ENCODE measurements around the gene PMFBP1. TPM values are rescaled to one million over a fixed set of nuclear protein-coding genes. Genes with fewer than 3 reads are reported as not detected.

PMFBP1 gene
- total and polyA plus RNA-seq, 2 experiments from 2014 or later: 2.6 to 3.3 TPM

- Histone ChIP-seq H3K9me2 (ENCODE audit: insufficient read depth) (no peaks in the 10 kb centered on the region), H3K36me3 (ENCODE audit: insufficient read depth) (no peaks in the 10 kb centered on the region), H3K4me3 (no peak overlapping the region), H3K27me3 (ENCODE audit: insufficient read depth) (no peaks in the 10 kb centered on the region), H3K27ac (ENCODE audit: low read depth) (no peak overlapping the region), H2AFZ (no peak overlapping the region), H4K20me1 (replicated peaks; ENCODE audit: insufficient read depth) (no peaks in the 10 kb centered on the region), H3K4me1 (ENCODE audit: insufficient read depth) (no peaks in the 10 kb centered on the region), H3F3A (replicated peaks; ENCODE audit: low read depth) (no peaks in the 10 kb centered on the region), H3K4me2 (no peak overlapping the region), H3K79me2 (replicated peaks; ENCODE audit: insufficient read depth) (no peaks in the 10 kb centered on the region)
- Mint-ChIP-seq H3K4me3 (no peak overlapping the region), H3K36me3 (ENCODE audit: low read depth) (no peaks in the 10 kb centered on the region; the same call in 2 of the 3 replicates), H3K4me1 (no peaks in the 10 kb centered on the region; the same call in 2 of the 3 replicates), H3K9me3 (peaks cover 8% of the 10 kb centered on the region), H3K27ac (no peak overlapping the region), H3K27me3 (ENCODE audit: insufficient read depth, low read depth, poor library complexity) (no peaks in the 10 kb centered on the region)
- TF ChIP-seq CREB1 (CRISPR knock-in tag; IDR thresholded peaks at IDR 0.05; ENCODE audit: low read depth) (no peak), REST (IDR thresholded peaks at IDR 0.05; ENCODE audit: unreplicated experiment) (no peak), EZH2 (IDR thresholded peaks at IDR 0.05; ENCODE audit: low read depth, unreplicated experiment) (no peak), POLR2AphosphoS5 (IDR thresholded peaks at IDR 0.05; ENCODE audit: low read depth) (no peak), STAT1 (IDR thresholded peaks at IDR 0.05; ENCODE audit: unreplicated experiment) (no peak), EZH2phosphoT487 (IDR thresholded peaks at IDR 0.05; ENCODE audit: unreplicated experiment) (no peak), NANOG (IDR thresholded peaks at IDR 0.05; ENCODE audit: borderline replicate concordance) (no peak), ZNF114 (CRISPR knock-in tag; IDR thresholded peaks at IDR 0.05) (no peak), ZNF331 (CRISPR knock-in tag; IDR thresholded peaks at IDR 0.05; ENCODE audit: low read depth) (no peak), ZNF462 (CRISPR knock-in tag; IDR thresholded peaks at IDR 0.05) (no peak), JUNB (IDR thresholded peaks at IDR 0.05; ENCODE audit: unreplicated experiment) (no peak), CTCF (conservative IDR thresholded peaks at IDR 0.05; ENCODE audit: low read depth in 2 of 2) (no peak), ETS1 (IDR thresholded peaks at IDR 0.05) (no peak)
- no peak for ATAC-seq
- DNase-seq (ENCODE audit: low spot score): no peak
These were observed 42.9 kb upstream of the PMFBP1 start for GRCh38 chr16:72214821-72215220.
